ENCODE measurements around the gene COQ10A. TPM values are rescaled to one million over a fixed set of nuclear protein-coding genes. Genes with fewer than 3 reads are reported as not detected.

COQ10A gene
- total and polyA plus RNA-seq, 2 of the 13 experiments (the other 11 are each of a cell fraction or from before 2014, with no cell fraction given), result 21.0 to 37.3 TPM

DNA sequence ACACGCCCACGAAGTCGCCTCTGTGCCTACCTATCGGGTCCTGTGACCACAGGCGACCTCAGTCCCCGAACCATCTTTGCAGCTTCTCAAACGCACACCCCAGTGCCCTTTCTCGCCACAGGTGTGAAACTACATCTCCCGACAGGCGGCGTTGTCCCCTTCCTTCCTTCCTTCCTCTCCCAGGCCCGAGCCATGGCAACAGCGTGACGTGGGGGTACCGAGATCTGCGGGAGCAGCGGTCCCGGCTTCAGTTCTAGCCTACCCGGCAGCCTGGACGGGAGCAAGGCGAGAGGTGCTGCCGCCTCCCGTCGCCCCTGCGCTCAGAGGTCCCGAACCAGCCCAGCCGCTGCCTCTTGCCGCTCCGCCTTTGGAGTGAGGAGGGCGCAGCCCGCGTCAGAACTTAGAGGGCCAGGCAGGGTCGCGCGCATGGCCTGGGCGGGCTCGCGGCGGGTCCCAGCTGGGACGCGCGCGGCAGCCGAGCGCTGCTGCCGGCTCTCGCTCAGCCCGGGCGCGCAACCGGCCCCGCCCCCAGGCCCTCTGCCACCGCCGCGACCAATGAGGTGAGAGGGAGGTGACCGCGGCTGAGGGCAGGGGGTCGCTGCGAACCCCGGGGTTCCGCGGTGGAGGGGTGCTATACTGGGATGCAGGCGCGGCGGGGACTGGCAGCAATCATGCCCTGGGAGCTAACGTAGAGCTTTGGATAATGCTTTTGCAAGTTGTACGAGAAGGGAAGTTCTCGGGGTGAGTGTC lies at the start of gene COQ10A (continued):
- no peak for TF ChIP-seq ZBTB1 (CRISPR knock-in tag; IDR thresholded peaks at IDR 0.05; ENCODE audit: borderline replicate concordance)
- TF ChIP-seq, protein P1, sequence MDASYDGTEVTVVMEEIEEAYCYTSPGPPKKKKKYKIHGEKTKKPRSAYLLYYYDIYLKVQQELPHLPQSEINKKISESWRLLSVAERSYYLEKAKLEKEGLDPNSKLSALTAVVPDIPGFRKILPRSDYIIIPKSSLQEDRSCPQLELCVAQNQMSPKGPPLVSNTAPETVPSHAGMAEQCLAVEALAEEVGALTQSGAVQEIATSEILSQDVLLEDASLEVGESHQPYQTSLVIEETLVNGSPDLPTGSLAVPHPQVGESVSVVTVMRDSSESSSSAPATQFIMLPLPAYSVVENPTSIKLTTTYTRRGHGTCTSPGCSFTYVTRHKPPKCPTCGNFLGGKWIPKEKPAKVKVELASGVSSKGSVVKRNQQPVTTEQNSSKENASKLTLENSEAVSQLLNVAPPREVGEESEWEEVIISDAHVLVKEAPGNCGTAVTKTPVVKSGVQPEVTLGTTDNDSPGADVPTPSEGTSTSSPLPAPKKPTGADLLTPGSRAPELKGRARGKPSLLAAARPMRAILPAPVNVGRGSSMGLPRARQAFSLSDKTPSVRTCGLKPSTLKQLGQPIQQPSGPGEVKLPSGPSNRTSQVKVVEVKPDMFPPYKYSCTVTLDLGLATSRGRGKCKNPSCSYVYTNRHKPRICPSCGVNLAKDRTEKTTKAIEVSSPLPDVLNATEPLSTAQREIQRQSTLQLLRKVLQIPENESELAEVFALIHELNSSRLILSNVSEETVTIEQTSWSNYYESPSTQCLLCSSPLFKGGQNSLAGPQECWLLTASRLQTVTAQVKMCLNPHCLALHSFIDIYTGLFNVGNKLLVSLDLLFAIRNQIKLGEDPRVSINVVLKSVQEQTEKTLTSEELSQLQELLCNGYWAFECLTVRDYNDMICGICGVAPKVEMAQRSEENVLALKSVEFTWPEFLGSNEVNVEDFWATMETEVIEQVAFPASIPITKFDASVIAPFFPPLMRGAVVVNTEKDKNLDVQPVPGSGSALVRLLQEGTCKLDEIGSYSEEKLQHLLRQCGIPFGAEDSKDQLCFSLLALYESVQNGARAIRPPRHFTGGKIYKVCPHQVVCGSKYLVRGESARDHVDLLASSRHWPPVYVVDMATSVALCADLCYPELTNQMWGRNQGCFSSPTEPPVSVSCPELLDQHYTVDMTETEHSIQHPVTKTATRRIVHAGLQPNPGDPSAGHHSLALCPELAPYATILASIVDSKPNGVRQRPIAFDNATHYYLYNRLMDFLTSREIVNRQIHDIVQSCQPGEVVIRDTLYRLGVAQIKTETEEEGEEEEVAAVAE (CRISPR knock-in tag; IDR thresholded peaks at IDR 0.05; ENCODE audit: borderline replicate concordance), result no peak
- TF ChIP-seq, protein P2, sequence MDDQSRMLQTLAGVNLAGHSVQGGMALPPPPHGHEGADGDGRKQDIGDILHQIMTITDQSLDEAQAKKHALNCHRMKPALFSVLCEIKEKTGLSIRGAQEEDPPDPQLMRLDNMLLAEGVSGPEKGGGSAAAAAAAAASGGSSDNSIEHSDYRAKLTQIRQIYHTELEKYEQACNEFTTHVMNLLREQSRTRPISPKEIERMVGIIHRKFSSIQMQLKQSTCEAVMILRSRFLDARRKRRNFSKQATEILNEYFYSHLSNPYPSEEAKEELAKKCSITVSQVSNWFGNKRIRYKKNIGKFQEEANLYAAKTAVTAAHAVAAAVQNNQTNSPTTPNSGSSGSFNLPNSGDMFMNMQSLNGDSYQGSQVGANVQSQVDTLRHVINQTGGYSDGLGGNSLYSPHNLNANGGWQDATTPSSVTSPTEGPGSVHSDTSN (CRISPR knock-in tag; IDR thresholded peaks at IDR 0.05; ENCODE audit: borderline replicate concordance), result no peak
- TF ChIP-seq, protein P3, sequence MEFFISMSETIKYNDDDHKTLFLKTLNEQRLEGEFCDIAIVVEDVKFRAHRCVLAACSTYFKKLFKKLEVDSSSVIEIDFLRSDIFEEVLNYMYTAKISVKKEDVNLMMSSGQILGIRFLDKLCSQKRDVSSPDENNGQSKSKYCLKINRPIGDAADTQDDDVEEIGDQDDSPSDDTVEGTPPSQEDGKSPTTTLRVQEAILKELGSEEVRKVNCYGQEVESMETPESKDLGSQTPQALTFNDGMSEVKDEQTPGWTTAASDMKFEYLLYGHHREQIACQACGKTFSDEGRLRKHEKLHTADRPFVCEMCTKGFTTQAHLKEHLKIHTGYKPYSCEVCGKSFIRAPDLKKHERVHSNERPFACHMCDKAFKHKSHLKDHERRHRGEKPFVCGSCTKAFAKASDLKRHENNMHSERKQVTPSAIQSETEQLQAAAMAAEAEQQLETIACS (CRISPR knock-in tag; IDR thresholded peaks at IDR 0.05), result peak; percentile 95
- TF ChIP-seq SP2 (CRISPR knock-in tag; IDR thresholded peaks at IDR 0.05), result peak; percentile 52; the same call in 1 of the 2 replicates
- TF ChIP-seq POGZ (CRISPR knock-in tag; IDR thresholded peaks at IDR 0.05), result no peak
- TF ChIP-seq SAP130 (CRISPR knock-in tag; IDR thresholded peaks at IDR 0.05; ENCODE audit: low read depth), result peak; percentile 92
- peak; percentile 68 for TF ChIP-seq SPEN (CRISPR knock-in tag; IDR thresholded peaks at IDR 0.05; ENCODE audit: low read depth)
- TF ChIP-seq, protein P4, sequence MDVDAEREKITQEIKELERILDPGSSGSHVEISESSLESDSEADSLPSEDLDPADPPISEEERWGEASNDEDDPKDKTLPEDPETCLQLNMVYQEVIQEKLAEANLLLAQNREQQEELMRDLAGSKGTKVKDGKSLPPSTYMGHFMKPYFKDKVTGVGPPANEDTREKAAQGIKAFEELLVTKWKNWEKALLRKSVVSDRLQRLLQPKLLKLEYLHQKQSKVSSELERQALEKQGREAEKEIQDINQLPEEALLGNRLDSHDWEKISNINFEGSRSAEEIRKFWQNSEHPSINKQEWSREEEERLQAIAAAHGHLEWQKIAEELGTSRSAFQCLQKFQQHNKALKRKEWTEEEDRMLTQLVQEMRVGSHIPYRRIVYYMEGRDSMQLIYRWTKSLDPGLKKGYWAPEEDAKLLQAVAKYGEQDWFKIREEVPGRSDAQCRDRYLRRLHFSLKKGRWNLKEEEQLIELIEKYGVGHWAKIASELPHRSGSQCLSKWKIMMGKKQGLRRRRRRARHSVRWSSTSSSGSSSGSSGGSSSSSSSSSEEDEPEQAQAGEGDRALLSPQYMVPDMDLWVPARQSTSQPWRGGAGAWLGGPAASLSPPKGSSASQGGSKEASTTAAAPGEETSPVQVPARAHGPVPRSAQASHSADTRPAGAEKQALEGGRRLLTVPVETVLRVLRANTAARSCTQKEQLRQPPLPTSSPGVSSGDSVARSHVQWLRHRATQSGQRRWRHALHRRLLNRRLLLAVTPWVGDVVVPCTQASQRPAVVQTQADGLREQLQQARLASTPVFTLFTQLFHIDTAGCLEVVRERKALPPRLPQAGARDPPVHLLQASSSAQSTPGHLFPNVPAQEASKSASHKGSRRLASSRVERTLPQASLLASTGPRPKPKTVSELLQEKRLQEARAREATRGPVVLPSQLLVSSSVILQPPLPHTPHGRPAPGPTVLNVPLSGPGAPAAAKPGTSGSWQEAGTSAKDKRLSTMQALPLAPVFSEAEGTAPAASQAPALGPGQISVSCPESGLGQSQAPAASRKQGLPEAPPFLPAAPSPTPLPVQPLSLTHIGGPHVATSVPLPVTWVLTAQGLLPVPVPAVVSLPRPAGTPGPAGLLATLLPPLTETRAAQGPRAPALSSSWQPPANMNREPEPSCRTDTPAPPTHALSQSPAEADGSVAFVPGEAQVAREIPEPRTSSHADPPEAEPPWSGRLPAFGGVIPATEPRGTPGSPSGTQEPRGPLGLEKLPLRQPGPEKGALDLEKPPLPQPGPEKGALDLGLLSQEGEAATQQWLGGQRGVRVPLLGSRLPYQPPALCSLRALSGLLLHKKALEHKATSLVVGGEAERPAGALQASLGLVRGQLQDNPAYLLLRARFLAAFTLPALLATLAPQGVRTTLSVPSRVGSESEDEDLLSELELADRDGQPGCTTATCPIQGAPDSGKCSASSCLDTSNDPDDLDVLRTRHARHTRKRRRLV (CRISPR knock-in tag; IDR thresholded peaks at IDR 0.05), result no peak
- TF ChIP-seq, protein P5, sequence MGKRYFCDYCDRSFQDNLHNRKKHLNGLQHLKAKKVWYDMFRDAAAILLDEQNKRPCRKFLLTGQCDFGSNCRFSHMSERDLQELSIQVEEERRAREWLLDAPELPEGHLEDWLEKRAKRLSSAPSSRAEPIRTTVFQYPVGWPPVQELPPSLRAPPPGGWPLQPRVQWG (CRISPR knock-in tag; IDR thresholded peaks at IDR 0.05; ENCODE audit: borderline replicate concordance, low read depth), result no peak
- TF ChIP-seq KLF16 (CRISPR knock-in tag; IDR thresholded peaks at IDR 0.05), result peak in 1 of 2 experiments; percentile 80; a peak in 2 of 4 replicates

Measured in HepG2 (cell line).